22Rv1 (cell line): Measurements from ENCODE around the gene SLC26A4.

Experiments used
- H3K27ac ChIP-seq: fragments of 450-650 bp; 2 replicates; pipeline ENCODE4 v1.5.1; 2017
- CTCF ChIP-seq: fragments of 450-650 bp; IDR thresholded peaks from 2 replicates; pipeline ENCODE4 v1.5.1; 2017; ENCODE audit warnings: mild to moderate bottlenecking
- ZFX ChIP-seq: fragments of 450-650 bp; IDR thresholded peaks from 2 replicates; pipeline ENCODE4 v1.6.1; 2017; ENCODE audit warnings: antibody characterized with exemption, borderline replicate concordance

SLC26A4 gene

GRCh38 chr7:107743567-107744344 lies 83.1 kb downstream of the SLC26A4 start, which contains the start of gene CBLL1:
CBLL1 (plus strand) TSS chr7:107744142; CDS start chr7:107744164, 22 bp downstream.
- H3K27ac ChIP-seq: peak within 1 kb of the TSS; percentile 95
- TF ChIP-seq CTCF (peak; percentile 96), ZFX (0 out of 2 replicates have a peak, but pooled peaks have one; percentile 23)

GRCh38 chr7:107744345-107744750 lies 83.7 kb downstream of the SLC26A4 start:
- no peak for TF ChIP-seq CTCF
- TF ChIP-seq ZFX: 0 out of 2 replicates have a peak, but pooled peaks have one; percentile 7
- H3K27ac ChIP-seq: peak overlapping the region; percentile 95

- TF ChIP-seq ZFX: no peak
- no peak for TF ChIP-seq CTCF
- H3K27ac ChIP-seq: no peak overlapping the region
Measured at GRCh38 chr7:107746006-107746405, 85.4 kb downstream of the SLC26A4 start.

GRCh38 chr7:107751113-107751512 lies 90.5 kb downstream of the SLC26A4 start:
- H3K27ac ChIP-seq: no peak overlapping the region
- TF ChIP-seq ZFX (no peak), CTCF (no peak)

- no peak for TF ChIP-seq ZFX
- peak; percentile 40 for TF ChIP-seq CTCF
Measured at GRCh38 chr7:107754642-107755041, 94.0 kb downstream of the SLC26A4 start.

GRCh38 chr7:107758667-107759066 lies 98.0 kb downstream of the SLC26A4 start:
- H3K27ac ChIP-seq: no peak overlapping the region
- TF ChIP-seq CTCF: no peak
- TF ChIP-seq ZFX: no peak

More at GRCh38 chr7:107754642-107755041, 94.0 kb downstream of the SLC26A4 start:
- H3K27ac ChIP-seq: no peak overlapping the region

GRCh38 chr7:107767391-107767790 lies 106.8 kb downstream of the SLC26A4 start:
- no peak for TF ChIP-seq CTCF
- TF ChIP-seq ZFX: no peak

More at GRCh38 chr7:107767391-107767790, 106.8 kb downstream of the SLC26A4 start:
- no peak overlapping the region for H3K27ac ChIP-seq
